ENCODE data around the gene ITPRID2. TPM values are rescaled to one million over a fixed set of nuclear protein-coding genes. Genes with fewer than 3 reads are reported as not detected.

ITPRID2 gene
- total and polyA plus RNA-seq, 2 of the 8 experiments (the other 6 are each of a cell fraction or from before 2014, with no cell fraction given), result 1.9 to 12.6 TPM

DNA sequence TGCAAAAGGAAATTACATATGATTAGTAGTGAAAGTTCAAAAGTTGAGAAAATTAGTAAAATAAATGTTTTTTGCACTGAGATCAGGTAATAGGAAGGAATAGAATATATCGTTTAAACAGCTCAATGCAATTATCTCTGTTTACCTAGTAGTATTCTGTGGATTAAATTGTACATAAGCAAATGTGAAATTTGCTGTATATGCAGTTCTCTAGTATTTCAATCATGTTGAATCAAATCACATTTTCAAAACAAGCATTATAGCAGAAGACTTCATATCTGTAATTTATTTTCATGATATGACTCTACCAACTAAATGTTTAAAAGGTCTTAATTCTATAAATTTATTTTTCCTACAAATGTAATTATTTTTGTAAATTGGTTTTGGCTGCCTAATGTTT is 31.6 kb downstream of the ITPRID2 start:
- Histone ChIP-seq H2AFZ (ENCODE audit: low read length) (no peak overlapping the region), H3K9ac (replicated peaks in 1 of 4; ENCODE audit: extremely low read depth in 1 of 4, low read depth in 3 of 4, low read length in 3 of 4) (no peak overlapping the region), H3K4me3 (ENCODE audit: extremely low read depth in 1 of 4, insufficient read depth in 2 of 4, low read depth in 3 of 4, low read length in 4 of 4) (no peak overlapping the region), H2BK5ac (ENCODE audit: low read depth, low read length) (no peak overlapping the region), H4K91ac (replicated peaks; ENCODE audit: insufficient read length, low read length) (no peak overlapping the region), H2BK15ac (ENCODE audit: low read length) (no peak overlapping the region), H3K14ac (ENCODE audit: insufficient read length) (no peak overlapping the region), H2BK20ac (ENCODE audit: low read length) (no peak overlapping the region), H3K4me1 (replicated peaks in 1 of 4; ENCODE audit: control insufficient read depth in 3 of 4, insufficient read depth in 4 of 4, low read length in 3 of 4) (no peaks in the 10 kb centered on the region), H3K23ac (ENCODE audit: insufficient read length) (no peak overlapping the region), H4K8ac (ENCODE audit: extremely low read depth, insufficient read depth, low read length) (no peak overlapping the region), H3K23me2 (ENCODE audit: low read depth, low read length) (no peaks in the 10 kb centered on the region), H3K79me2 (ENCODE audit: control insufficient read depth in 1 of 2, insufficient read depth in 2 of 2, low read length in 2 of 2) (no peaks in the 10 kb centered on the region), H3K9me3 (ENCODE audit: insufficient read depth in 2 of 2, low read depth in 1 of 2, low read length in 1 of 2) (no peaks in the 10 kb centered on the region), H3K27ac (ENCODE audit: low read depth, low read length) (no peak overlapping the region), H3K27me3 (replicated peaks in 1 of 4; ENCODE audit: control insufficient read depth in 3 of 4, extremely low read depth in 1 of 4, insufficient read depth in 3 of 4, low read length in 3 of 4) (no peaks in the 10 kb centered on the region), H3K79me1 (ENCODE audit: low read depth, low read length) (no peaks in the 10 kb centered on the region), H3K4me2 (ENCODE audit: insufficient read depth in 1 of 2, low read depth in 2 of 2, low read length in 2 of 2) (no peak overlapping the region), H2BK12ac (ENCODE audit: low read depth, low read length) (no peak overlapping the region), H2BK120ac (replicated peaks; ENCODE audit: low read depth, low read length) (no peak overlapping the region), H3K56ac (replicated peaks; ENCODE audit: insufficient read length, low read depth, low read length) (no peak overlapping the region), H3K36me3 (ENCODE audit: control insufficient read depth in 2 of 4, insufficient read depth in 4 of 4, low read length in 3 of 4) (peaks cover 0 to 3% (median 0%) of the 10 kb centered on the region in 4 experiments; a peak in 2 of 8 replicates), H2AK5ac (ENCODE audit: low read depth, low read length) (no peak overlapping the region), H4K5ac (ENCODE audit: insufficient read length, low read depth, low read length) (no peak overlapping the region), H3K18ac (ENCODE audit: extremely low read depth, low read length) (no peak overlapping the region), H3K4ac (replicated peaks; ENCODE audit: insufficient read length, low read depth, low read length) (no peak overlapping the region), H4K20me1 (replicated peaks in 1 of 2; ENCODE audit: control insufficient read depth in 1 of 2, insufficient read depth in 2 of 2, low read length in 2 of 2) (no peaks in the 10 kb centered on the region)
- TF ChIP-seq FOSL1 (IDR thresholded peaks at IDR 0.05; ENCODE audit: insufficient read depth, low read depth, low read length), result no peak
- ChIA-PET CTCF (ENCODE audit: partially characterized antibody) (interaction anchor here (1.3 kb wide), 1 partner anchor 244 kb away, joined by 4 read pairs; no protein-coding TSS in a partner anchor), POLR2A (ENCODE audit: partially characterized antibody) (no interaction called here)
- WGBS, 2 experiments (ENCODE audit: extremely low coverage in 1 of 2, insufficient coverage in 1 of 2, insufficient read length in 1 of 2, insufficient replicate concordance in 2 of 2, low coverage in 1 of 2, low lambda C conversion rate in 2 of 2, missing lambda C conversion rate in 1 of 2), result 100% methylated on average over 1 of the region's 1 CpG; no CpG with 5 or more reads in 1 of the 2 experiments
- DNase-seq (ENCODE audit: low read depth in 1 of 2, low spot score in 2 of 2) (no peak), FAIRE-seq (no peak)

Measured in H1 (cell line).